ENCODE results near the gene LMX1B. TPM values are rescaled to one million over a fixed set of nuclear protein-coding genes. Genes with fewer than 3 reads are reported as not detected.

LMX1B gene
- total and polyA plus RNA-seq, 3 donors from 2014 or later, result 2.8 to 7.6 (median 7.6) TPM

- Histone ChIP-seq H3K4me1 (no peaks in the 10 kb centered on the region), H3K27ac (no peak overlapping the region), H3K4me3 (no peak overlapping the region), H3K27me3 (no peaks in the 10 kb centered on the region), H3K36me3 (ENCODE audit: low read depth, missing control alignments) (no peaks in the 10 kb centered on the region), H3K9me3 (no peaks in the 10 kb centered on the region)
- peak; percentile 50 for DNase-seq
- TF ChIP-seq CTCF (IDR thresholded peaks at IDR 0.05), result no peak
- no peak for TF ChIP-seq POLR2A (IDR thresholded peaks at IDR 0.05)
- 1 to 5% methylated on average over 38 to 45 of the region's 69 CpGs for WGBS, 2 donors
- intact Hi-C loops (cut with DNase I; ENCODE audit: low total_unique reads), result no loop called here
Measured at GRCh38 chr9:126682928-126683697, 69.4 kb downstream of the LMX1B start.

GRCh38 chr9:126683698-126684044, 69.9 kb downstream of the LMX1B start:
- Histone ChIP-seq H3K36me3 (ENCODE audit: low read depth, missing control alignments) (no peaks in the 10 kb centered on the region), H3K27ac (no peak overlapping the region), H3K27me3 (no peaks in the 10 kb centered on the region), H3K4me1 (no peaks in the 10 kb centered on the region), H3K4me3 (no peak overlapping the region), H3K9me3 (no peaks in the 10 kb centered on the region)
- no peak for DNase-seq
- WGBS, 2 donors, result 51 to 81% methylated on average over 5 of the region's 5 CpGs
- TF ChIP-seq POLR2A (IDR thresholded peaks at IDR 0.05) (no peak), CTCF (IDR thresholded peaks at IDR 0.05) (no peak)
- intact Hi-C loops (cut with DNase I; ENCODE audit: low total_unique reads), result no loop called here

GRCh38 chr9:126684345-126684744, 70.6 kb downstream of the LMX1B start:
- no peaks in the 10 kb centered on the region for H3K4me1 ChIP-seq
- H3K27me3 ChIP-seq, result no peaks in the 10 kb centered on the region
- no peak for DNase-seq
- no peaks in the 10 kb centered on the region for H3K36me3 ChIP-seq (ENCODE audit: low read depth, missing control alignments)
- no peak overlapping the region for H3K4me3 ChIP-seq
- no peaks in the 10 kb centered on the region for H3K9me3 ChIP-seq
- no peak for TF ChIP-seq POLR2A (IDR thresholded peaks at IDR 0.05)
- TF ChIP-seq CTCF (IDR thresholded peaks at IDR 0.05), result no peak
- intact Hi-C loops (cut with DNase I; ENCODE audit: low total_unique reads), result no loop called here
- 88 to 90% methylated on average over 3 of the region's 3 CpGs for WGBS, 2 donors
- H3K27ac ChIP-seq, result no peak overlapping the region

GRCh38 chr9:126684965-126685465, 71.3 kb downstream of the LMX1B start:
- H3K27ac ChIP-seq, result no peak overlapping the region
- 81 to 87% methylated on average over 5 of the region's 5 CpGs for WGBS, 2 donors
- no peaks in the 10 kb centered on the region for H3K36me3 ChIP-seq (ENCODE audit: low read depth, missing control alignments)
- H3K4me1 ChIP-seq, result no peaks in the 10 kb centered on the region
- intact Hi-C loops (cut with DNase I; ENCODE audit: low total_unique reads), result no loop called here
- no peak for TF ChIP-seq CTCF (IDR thresholded peaks at IDR 0.05)
- TF ChIP-seq POLR2A (IDR thresholded peaks at IDR 0.05), result no peak
- H3K27me3 ChIP-seq, result no peaks in the 10 kb centered on the region
- no peaks in the 10 kb centered on the region for H3K9me3 ChIP-seq
- no peak overlapping the region for H3K4me3 ChIP-seq
- DNase-seq, result no peak
